ENCODE measurements around the gene CMTM8.
A peak's percentile ranks its signal among the peaks of the same experiment; 100 is the strongest.

Gene CMTM8

DNA sequence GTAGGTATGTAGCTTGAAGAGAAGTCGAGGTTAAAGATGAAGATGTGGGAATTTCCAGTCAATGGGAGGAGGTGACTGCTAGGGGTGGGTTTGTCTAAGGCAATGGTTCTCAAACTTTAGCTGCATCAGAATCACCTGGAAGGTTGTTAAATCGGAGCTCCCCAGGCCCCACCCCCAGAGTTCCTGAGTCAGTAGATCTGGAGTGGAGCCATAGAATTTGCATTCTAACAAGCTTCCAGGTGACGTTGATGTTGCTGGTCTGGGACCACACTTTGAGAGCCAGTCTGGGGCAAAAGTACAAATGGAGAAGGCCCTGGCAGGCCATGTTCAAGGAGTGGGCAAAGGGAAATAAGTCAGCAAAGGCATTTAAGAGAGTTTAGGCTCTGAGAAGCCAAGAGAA, 69.1 kb downstream of the CMTM8 start:
- Mint-ChIP-seq H3K36me3 (ENCODE audit: low read depth) (no peaks in the 10 kb centered on the region), H3K4me1 (peaks cover 73% of the 10 kb centered on the region), H3K9me3 (no peaks in the 10 kb centered on the region), H3K27me3 (ENCODE audit: low read depth, poor library complexity) (peaks cover 7% of the 10 kb centered on the region), H3K4me3 (no peak overlapping the region), H3K27ac (no peak overlapping the region)
- no peak for TF ChIP-seq CTCF (IDR thresholded peaks at IDR 0.05)
- no peak for DNase-seq

DNA sequence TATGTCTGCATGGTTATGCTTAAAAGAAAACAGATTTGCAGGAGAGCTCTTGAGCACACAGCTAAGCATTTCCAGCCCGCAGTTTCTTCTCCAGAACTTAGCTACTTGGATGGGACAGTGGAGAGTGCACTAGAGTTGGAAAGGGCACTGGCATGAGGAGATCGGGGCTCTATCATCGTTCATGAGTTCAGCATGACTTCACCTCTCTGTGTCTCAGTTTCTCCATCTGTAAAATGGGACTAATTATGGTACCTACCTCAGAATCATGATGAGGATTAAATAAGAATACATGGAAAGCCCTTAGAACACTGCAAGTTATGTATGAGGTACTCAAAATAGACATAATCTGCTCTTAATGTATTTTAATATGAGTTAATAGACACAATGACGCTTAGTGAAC, 69.9 kb downstream of the CMTM8 start:
- Mint-ChIP-seq H3K27ac (no peak overlapping the region), H3K4me1 (peaks cover 68% of the 10 kb centered on the region), H3K9me3 (no peaks in the 10 kb centered on the region), H3K36me3 (ENCODE audit: low read depth) (no peaks in the 10 kb centered on the region), H3K4me3 (no peak overlapping the region), H3K27me3 (ENCODE audit: low read depth, poor library complexity) (peaks cover 7% of the 10 kb centered on the region)
- DNase-seq, result no peak
- TF ChIP-seq CTCF (IDR thresholded peaks at IDR 0.05), result no peak

DNA sequence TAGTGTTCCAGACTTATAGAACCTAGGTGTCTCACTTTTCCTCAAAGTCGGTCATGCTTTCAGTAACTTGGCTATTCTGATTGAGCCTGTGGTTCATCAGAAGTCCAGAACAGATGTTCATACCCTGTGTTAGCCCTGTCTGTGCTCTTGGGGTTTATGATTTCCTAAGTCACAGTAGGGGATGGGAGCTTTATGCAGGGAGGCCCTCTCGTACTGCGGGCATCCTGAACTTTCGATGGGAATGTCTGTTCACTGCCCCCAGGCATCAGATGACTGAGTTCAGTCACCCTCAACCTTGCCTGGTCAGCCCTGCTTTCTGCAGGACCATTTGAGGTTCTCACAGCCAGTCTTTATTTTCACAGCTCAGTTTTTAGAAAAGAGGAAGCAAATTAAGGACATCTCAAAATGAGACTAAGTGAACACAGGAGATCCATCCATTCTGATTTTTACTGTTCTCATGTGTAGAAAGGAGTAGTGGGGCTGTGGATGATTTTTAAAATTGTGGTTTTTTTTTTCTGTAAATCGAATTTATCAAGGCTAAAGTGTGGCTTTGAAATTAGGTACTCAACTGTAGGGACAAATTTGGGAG, 71.3 kb downstream of the CMTM8 start:
- Mint-ChIP-seq H3K4me3 (no peak overlapping the region), H3K9me3 (peaks cover 7% of the 10 kb centered on the region), H3K4me1 (peaks cover 63% of the 10 kb centered on the region), H3K36me3 (ENCODE audit: low read depth) (peaks cover 7% of the 10 kb centered on the region), H3K27me3 (ENCODE audit: low read depth, poor library complexity) (peaks cover 7% of the 10 kb centered on the region), H3K27ac (peak overlapping the region; percentile 36)
- no peak for DNase-seq
- no peak for TF ChIP-seq CTCF (IDR thresholded peaks at IDR 0.05)

DNA sequence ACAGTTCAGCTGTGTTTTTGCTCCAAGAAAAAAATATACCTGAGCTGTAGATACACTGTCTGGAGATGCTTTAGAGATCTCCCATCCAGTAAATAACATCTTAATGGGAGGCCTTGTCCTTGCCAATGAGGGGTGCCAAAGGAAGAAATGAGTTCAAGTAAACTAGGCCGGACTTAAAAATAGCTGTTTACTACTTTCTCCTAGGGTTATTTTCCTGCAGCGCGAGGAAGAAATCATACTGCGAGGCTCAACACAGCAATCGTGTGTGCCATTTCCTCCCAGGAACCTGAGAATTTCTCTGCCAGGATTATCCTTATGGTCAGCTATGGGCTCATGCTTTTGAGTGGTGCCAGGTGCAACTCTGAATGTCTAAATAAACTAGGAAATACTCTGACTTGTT, 71.9 kb downstream of the CMTM8 start:
- peaks cover 7% of the 10 kb centered on the region for H3K36me3 Mint-ChIP-seq (ENCODE audit: low read depth)
- TF ChIP-seq CTCF (IDR thresholded peaks at IDR 0.05), result no peak

GRCh38 chr3:32310918-32311839, 72.7 kb downstream of the CMTM8 start:
- H3K27me3 Mint-ChIP-seq (ENCODE audit: low read depth, poor library complexity), result peaks cover 8% of the 10 kb centered on the region
- no peak for TF ChIP-seq CTCF (IDR thresholded peaks at IDR 0.05)
- no peak for DNase-seq
- no peak overlapping the region for H3K4me3 Mint-ChIP-seq
- peak overlapping the region; percentile 27 for H3K27ac Mint-ChIP-seq
- peaks cover 7% of the 10 kb centered on the region for H3K36me3 Mint-ChIP-seq (ENCODE audit: low read depth)
- peaks cover 55% of the 10 kb centered on the region for H3K4me1 Mint-ChIP-seq
- H3K9me3 Mint-ChIP-seq, result peaks cover 7% of the 10 kb centered on the region

More for the DNA sequence above, 71.9 kb downstream of the CMTM8 start:
- Mint-ChIP-seq H3K4me3 (no peak overlapping the region), H3K9me3 (peaks cover 7% of the 10 kb centered on the region), H3K4me1 (peaks cover 57% of the 10 kb centered on the region), H3K27me3 (ENCODE audit: low read depth, poor library complexity) (peaks cover 7% of the 10 kb centered on the region), H3K27ac (no peak overlapping the region)
- no peak for DNase-seq

Data from nephron progenitor cell (in vitro differentiated cells).